HG03159 (cell line): ENCODE results near the gene C3.
"Not testable (repeated sequence)": the region's sequence is repeated elsewhere in the genome, so short reads cannot be mapped to it uniquely, and the experiment has no call there.

Experiments
- ATAC-seq: cut with Tn5 transposase; IDR thresholded peaks from one replicate; pipeline ENCODE4 v1.9.1; 2021; ENCODE audit warnings: mild to moderate bottlenecking, moderate library complexity; ENCODE audit not compliant: unreplicated experiment

Gene C3

DNA sequence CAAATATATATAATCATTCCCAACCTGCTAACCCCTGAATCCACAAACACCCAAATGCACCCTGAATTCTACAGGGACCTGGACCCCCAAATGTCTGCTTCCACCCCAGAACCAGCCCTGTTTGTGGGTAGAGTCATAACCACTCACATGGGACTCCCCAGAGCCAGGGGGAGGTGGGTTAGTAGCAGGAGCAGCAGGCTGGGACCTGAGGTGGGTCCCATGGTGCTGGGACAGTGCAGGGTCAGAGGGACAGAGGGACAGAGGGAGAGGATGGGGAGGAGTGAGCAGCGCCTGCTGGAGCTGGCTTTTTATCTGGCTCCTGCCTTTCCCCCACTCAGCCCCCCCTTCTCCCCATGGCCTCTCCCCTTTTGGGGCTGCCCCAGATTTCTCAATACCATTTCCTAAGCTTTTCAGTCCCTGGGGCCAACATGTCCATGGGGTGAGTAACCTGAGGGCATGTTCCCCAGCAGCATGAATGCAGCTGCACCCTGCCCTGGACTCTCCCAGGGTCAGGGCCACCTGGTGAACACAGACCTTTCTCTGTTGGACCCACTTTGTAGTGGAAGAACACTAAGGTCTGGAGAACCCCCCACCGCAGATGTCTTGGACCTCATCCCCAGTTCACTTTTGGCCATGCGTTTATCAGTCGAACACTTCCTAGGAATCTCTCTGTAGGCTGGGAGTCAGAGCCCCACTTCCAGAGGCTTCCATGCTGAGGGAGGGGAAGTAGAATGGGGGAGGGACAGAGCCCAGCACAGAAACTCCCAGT is at the start of gene C3:
C3 (minus strand) TSS at position 282 of the 769 bp plus-strand sequence; CDS start at position 221, 61 bp downstream.
- no peak for ATAC-seq

DNA sequence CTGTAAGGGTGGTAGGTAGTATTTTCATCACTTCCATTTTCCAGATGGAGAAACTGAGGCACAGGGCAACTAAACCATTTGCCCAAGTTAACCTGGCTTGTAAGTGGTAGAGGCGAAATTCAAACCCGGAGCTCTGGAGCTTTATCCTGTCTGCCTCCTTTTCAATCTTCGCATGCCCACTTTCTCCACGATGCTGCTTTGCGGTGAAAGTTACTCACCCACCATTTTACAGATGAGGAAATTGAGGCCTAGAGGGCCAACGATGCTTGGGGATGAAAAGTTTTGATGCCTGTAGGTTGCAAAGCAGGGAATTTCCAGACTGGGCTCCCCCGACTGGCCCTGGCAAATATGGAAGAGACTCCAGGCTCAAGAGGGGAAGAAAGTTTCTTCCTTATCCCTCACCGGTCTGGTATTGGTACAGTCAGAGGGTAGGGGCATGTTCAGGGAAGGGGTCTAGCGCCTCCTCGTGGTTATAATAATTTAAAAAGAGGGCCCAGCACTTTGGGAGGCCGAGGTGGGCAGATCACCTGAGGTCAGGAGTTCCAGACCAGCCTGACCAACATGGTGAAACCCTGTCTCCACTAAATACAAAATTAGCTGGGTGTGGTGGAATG is 48.7 kb upstream of the C3 start:
- ATAC-seq, result no peak

DNA sequence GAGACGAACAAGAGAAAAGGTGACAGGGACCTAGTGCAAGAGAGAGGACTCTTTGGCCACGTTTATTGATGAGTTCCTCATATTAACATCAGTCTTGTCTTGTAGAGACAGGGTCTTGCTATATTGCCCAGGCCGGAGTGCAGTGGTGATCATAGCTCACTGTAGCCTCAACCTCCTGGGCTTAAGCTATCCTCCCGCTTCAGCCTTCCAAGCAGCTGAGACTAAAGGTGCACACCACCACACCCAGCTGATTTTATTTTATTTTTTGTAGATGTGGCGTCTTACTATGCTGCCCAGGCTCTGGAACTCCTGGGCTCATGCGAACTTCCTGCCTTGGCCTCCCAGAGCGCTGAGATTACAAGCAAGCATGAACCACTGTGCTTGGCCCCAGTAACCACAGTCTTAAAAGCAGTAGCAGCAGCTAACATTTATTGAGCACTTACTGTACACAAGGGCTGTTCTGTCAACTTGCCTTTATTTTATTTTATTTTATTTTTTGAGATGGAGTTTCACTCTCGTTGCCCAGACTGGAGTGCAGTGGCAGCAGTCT is 47.9 kb upstream of the C3 start:
- ATAC-seq, result no peak

DNA sequence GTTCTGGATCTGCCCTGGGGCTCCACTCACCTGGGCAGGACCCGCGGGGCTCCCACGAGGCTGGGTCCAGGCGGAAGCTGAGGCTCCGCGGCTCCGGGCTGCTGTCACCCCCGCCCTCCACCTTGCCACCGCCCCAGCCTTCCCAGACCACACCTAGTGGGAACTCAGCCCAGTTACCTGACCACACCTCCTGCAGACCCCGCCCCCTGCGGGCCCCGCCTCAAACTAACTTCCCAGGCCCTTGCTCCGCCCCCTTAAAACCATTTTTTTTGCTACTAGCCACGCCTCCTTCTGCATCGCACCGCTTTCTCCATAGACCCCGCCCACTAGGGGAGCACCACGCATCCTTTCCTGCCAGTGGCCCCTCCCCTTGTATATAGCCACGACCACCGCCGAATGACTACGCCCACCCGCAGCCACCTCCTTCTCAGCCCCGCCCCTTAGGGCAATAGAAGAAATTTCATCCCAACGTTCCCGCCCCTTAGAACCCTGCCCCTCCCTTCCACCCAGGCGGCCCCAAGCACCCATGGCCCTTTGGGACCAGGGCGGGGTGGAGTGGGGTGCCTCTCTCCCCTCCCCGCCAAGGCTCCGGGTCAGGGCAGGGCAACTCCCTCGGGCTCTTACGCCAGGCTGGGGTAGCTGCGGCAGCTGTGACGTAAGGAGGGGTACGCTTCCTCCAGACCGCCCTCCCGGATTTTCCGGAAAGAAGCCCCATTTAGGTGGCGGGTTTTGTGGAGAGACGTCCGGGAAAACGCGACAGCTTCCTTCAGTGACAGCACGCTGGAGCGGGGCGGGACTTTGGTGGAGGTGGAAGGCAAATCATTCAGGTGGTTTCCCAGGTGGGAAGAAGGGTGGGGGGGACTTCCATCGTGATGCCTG is 47.1 kb upstream of the C3 start, which contains the start of gene SH2D3A:
SH2D3A (minus strand) TSS at position 79 of the 879 bp plus-strand sequence. CDS start 3,687 bp downstream, outside the sequence.
- peak; percentile 64 for ATAC-seq

DNA sequence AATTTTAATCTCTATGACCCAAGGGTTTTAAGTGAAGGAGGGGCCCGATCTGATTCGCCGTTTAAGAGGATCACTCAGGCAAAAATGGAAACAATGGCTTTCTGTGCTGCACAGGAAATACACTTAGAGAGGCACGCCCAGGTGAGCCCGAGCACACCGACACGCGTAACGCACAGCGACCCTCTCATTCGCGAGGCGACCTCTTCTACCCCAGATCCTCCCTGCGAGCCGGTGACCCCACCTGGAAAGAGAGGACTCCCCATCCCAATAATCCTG is 46.6 kb upstream of the C3 start:
- peak; percentile 12 for ATAC-seq

DNA sequence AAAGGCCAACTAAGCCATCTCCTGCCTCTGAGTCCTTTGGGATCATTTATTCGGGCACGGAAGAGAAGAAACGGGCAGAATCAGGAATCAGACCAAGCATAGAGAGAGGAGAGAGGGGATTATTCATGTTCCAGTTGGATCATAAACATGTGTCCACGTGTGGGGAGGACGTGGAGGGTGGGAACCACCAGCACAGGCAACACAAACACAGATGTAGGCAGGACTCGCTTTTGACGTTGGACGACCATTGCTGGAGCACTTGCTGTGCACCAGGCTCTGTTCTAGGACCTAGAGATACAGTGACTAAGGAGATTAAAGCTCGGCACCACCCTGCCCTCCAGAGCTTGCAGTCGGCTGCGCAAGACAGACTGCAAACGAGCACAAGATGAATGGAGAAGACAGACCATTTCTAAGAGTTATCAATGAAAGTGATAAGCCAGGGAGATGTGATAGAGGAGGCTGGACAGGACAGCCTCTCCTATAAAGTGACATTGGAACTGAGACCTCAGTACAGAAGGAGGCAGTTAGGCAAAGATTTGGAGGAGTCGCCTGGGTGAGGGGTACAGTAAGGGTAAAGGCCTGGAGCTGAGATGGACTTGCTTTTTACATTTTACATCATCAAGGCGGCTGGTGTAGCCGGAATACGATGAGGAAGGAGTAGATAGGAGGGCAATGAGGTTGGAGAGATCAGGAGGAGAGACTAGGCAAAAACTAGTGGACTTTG is 46.1 kb upstream of the C3 start:
- ATAC-seq, result no peak

DNA sequence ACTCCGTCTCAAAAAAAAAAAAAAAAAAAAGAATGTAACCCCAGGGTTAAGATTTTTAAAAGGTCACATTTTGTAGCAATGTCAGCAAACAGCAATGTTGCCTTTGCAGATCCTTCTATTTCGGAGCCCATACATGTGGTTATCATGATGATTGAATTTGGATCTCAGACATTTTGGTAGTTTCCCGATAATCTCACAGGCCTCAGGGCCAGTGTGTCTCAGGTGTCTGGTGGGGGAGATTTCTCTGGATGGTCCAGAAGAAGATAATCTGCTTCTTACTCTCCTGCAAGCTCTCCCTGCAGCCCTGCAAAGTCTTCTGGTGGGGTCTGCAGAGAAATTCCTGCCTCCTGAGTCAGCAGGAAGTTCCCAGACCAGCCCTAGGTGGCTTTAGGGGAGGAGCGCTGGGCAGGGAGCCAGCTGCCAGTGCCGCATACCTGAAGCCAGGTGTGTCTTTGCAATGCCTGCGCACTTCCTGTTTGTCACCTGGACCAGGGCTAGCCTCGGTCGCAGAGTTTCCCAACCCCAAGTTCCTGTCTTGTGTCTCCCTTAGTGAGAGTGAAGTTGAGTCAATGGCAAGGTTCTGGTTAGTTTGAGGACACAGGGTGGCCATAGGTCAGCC is 45.4 kb upstream of the C3 start:
- no peak for ATAC-seq

DNA sequence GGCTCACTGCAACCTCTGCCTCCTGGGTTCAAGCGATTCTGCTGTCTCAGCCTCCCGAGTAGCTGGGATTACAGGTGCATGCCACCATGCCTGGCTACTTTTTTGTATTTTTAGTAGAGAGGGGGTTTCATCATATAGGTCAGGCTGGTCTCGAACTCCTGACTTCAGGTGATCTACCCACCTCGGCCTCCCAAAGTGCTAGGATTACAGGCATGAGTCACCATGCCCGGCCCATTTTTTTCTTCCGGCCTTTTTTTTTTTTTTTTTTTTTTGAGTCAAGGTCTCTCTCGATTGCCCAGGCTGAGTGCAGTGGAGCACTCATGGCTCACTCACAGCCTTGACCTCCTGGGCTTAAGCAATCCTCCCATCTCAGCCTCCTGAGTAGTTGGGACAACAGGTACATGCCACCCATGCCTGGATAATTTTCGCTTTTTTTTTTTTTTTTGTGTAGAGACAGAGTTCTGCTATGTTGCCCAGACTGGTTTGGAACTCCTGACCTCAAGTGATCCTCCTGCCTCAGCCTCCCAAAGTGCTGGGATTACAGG is 41.9 kb upstream of the C3 start:
- not testable (repeated sequence) for ATAC-seq

DNA sequence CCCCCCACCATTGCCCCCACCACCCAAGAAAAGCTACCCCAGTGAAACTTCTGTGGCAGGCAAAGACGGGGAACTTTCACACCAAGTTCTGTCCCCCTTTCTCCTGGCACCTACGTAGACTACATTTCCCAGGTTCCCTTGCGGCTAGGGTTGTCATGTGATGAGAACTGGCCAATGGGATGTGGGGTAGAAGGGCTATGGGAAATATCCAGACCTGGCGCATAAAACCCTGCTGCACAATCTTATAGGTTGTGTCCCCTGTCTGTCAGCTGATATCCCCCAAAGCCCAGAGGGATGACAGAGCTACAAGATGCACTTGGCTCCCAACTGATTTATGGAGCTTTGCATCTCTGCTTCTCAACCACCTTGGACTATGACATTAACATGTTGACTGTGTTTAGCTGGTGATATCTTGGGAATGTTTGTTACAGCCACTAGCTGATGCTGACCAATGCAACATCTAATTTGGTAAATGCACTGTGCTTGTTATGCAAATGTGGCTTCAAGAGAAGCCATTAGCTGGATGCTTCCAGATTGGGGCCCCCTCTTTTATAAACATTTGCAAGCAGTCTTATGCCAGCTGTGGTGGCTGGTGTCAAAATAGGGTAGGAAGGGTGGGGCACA is 40.7 kb upstream of the C3 start:
- no peak for ATAC-seq

DNA sequence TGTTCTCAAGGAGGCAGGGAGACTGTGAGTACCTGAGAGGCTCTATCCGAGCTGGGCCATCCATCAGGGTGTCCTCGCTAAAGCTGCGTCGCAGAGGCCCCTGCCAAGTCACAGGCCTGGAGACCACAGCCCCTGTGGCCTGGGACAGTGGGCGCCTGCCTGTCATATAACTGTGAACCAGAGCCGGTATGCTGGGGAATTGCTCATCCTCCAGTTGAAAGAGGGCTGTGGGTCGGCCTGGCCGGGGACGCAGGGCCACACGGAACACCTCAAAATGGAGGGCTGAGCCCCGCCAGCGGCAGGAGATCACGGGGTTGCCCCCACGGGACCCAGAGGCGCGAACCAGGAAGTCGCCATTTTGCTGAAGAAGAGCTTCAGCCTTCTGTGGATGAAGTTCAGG is 40.2 kb upstream of the C3 start:
- no peak for ATAC-seq

DNA sequence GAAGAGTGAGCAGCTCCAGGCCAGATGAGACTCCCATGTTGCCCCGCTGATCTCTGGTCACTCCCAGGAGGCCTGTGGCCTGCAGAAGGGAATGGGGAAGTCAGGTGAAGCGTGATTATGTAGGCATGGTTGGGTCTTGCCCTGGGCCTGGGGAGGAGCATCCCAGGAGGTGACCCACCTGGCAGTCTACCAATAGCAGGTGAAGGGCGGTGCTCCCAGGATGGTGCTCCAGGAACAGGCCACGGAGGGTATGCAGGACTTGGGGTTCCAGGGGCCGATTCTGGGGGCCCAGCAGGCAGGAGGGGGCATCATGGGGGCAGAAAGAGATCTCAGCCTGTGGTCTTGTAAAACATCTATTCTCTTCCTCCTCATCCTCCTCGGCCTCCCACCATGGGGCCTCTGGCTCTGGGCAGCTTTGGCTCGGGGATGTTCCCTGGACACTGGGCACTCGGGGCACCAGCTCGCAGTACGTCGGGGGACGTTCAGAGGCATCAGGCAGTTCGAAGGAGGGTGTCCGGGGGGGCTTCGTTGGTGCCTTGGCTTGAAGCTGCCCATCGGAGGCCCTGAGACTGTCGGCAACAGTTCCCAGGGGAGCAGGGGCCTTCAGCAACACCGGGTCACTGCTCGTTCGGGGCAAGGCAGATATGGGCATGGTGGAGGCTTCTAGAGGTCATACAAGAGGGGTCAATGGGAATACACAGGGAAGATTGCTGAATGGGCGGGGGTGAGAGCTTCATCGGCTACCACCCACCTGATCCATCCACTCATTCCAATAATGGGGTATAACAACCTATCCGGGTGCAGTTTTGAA is 34.4 kb upstream of the C3 start:
- ATAC-seq, result no peak

DNA sequence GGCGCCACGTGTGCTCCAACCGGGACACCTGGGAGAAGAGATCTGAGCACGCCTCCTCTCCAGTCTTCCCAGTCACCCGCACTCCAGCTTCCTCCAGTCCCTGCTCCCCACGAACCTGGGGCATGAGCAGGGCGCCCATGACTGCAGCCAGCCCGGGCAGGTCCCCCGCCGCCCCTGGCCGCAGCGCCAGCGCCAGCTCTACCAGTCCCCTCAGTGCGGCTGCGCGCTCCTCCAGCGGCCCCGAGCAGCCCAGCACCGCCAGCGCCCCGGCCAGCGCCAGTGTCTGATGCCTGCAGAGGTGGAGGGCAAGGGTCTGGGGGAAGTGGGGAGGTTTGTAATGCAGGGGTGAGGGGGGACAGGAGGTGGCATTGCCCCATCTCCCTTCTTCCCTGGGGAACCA is 33.7 kb upstream of the C3 start:
- no peak for ATAC-seq

DNA sequence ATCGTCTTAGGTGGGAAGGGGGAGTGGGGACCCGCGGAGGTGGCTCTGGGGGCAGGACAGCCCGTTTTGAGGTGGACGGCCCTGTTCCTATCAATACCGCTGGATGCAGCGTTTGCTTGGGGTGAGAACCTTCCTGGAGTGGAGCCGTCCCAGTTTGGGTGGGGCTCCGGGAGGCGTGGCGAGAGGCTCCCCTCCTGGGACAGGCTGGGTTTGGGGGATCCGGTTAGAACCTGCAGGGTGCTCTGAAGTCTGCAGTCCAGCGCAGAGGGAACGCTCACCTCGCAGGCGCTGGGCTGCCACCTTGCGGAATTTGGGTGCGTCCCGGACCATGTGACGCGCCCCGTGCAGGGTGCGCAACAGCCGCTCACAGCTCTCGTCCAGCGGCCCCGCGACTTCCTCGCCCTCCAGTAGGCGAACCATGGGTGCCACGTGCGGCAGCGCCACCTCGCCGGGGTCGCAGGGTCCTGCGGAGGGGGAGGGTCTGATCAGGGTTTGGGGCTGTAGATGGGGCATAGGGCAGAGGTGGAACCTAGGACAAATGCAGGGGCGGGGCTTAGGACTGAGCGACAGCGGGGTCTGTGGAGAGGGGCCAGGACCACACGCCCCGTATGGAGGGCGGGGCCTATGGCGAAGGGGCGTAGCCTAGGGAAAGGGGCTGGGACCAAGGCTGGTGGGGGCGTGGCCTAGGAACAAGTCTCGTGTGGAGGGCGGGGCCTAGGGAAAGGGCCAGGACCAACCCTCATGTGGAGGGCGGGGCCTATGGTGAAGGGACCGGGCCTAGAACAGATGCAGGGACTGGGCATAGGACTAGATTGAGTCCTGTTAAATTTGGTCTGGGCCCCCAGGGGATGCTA is 33.0 kb upstream of the C3 start:
- ATAC-seq, result peak; percentile 84

DNA sequence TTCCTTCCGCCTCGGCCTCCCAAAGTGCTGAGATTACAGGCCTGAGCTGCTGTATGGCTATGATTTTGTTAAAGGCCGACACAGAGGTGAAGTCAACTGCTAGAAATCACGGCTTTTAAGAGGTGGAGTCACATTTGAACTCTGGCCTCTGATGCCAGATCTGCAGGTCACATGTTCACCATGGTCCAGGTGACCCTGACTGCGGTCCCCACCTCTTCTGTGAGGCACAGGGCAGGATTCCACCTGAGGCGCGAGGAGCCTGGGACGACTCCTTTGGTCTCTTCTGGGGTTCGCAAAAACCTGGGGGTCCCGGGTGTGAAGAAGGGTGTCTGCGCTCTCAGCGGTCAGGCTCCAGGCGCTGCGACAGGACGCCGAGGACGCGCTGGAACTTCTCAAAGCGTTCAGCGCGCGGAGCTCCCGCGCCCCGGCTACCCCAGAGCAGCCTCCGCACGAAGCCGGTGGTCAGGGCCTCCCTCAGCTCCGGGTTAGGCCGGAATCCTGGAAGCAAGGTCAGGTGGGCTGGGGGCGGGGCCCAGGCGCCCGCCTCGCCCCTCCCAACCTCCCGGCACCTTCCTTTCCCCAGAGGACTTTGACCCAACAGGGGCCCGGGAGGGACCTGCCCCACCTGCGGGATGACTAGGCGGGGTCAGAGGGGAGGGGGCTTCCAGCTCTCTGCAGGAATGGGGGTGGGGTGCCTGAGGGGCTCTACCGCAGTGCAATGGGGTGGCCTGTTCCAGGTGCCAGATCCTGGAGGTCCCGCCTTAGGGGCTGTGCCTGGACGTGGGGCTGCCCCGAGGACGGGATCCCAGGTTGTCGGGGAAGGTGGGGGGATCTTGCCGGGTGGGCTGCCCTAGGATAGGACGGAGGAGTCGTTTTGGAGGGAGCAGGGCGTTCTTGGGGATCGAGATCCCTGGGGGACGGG is 32.1 kb upstream of the C3 start:
- no peak for ATAC-seq

DNA sequence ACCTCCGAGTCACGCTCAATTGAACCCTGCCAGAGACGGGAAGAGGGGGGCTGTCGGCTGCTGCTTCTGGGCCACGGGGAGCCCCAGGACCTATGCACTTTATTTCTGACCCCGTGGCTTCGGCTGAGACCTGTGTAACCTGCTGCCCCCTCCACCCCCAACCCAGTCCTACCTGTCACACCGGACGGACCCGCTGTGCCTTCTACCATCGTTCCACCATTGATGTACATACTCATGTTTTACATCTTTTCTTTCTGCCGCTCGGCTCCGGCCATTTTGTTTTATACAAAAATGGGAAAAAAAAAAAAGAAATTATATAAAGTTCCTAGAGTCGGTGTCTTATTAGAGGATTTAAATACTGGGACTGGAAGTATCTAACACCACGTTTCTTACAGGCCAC is 30.7 kb upstream of the C3 start:
- ATAC-seq, result no peak

DNA sequence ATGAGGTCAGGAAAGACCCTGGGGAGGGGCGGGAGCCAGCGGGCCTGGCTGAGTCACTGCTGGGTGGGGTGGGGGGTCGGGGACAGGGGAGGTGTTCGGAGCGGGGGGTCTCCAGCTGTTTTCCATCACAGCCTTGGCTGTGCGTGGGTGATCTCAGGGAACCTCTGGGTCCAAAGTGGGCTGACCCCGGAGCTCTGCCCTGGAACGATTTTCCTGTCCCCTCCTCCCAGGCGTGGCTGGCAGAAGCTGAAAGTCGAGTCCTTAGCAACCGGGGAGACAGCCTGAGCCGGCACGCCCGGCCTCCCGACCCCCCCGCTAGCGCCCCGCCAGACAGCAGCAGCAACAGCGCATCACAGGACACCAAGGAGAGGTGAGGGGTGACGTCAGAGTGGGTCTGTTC is 29.6 kb upstream of the C3 start:
- no peak for ATAC-seq

DNA sequence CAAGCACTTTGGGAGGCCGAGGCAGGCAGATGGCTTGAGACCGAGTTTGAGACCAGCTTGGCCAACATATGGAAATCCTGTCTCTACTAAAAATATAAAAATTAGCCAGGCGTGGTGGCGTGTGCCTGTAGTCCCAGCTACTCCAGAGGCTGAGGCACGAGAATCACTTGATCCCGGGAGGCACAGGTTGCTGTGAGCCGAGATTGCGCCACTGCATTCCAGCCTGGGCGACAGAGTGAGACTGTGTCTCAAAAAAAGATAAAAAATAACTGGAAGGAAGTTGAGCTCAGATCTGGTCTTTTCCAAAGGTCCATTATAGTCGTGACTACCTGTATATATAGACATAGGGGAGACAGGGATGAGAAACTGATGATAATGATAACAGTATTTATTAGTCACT is 28.1 kb upstream of the C3 start:
- not testable (repeated sequence) for ATAC-seq
